ENCODE results near the gene EXTL2.
A peak's percentile ranks its signal among the peaks of the same experiment; 100 is the strongest.
"Not testable (repeated sequence)": the region's sequence is repeated elsewhere in the genome, so short reads cannot be mapped to it uniquely, and the experiment has no call there.

EXTL2 gene

GRCh38 chr1:100896481-100896982, 1.9 kb upstream of the EXTL2 start:
- DNase-seq = peak; percentile 85

- peak; percentile 95 for DNase-seq
These were observed 1.2 kb upstream of the EXTL2 start, which contains the start of gene SLC30A7 for GRCh38 chr1:100895540-100896480. SLC30A7 (plus strand) TSS chr1:100896090; CDS start chr1:100896263, 173 bp downstream.

- DNase-seq = no peak
These were observed 924 bp downstream of the EXTL2 start for GRCh38 chr1:100893718-100894117.

GRCh38 chr1:100892554-100892953, 2.1 kb downstream of the EXTL2 start:
- no peak for DNase-seq

GRCh38 chr1:100891380-100891779, 3.3 kb downstream of the EXTL2 start:
- no peak for DNase-seq

- not testable (repeated sequence) for DNase-seq
These were observed 4.7 kb downstream of the EXTL2 start for GRCh38 chr1:100889869-100890482.

GRCh38 chr1:100889007-100889406, 5.6 kb downstream of the EXTL2 start:
- DNase-seq = not testable (repeated sequence)

GRCh38 chr1:100883963-100884362, 10.7 kb downstream of the EXTL2 start:
- no peak for DNase-seq

GRCh38 chr1:100882698-100883097, 11.9 kb downstream of the EXTL2 start:
- no peak for DNase-seq

GRCh38 chr1:100881687-100882086, 13.0 kb downstream of the EXTL2 start:
- DNase-seq = no peak

- DNase-seq = no peak
These were observed 15.2 kb downstream of the EXTL2 start for GRCh38 chr1:100879422-100879821.

- no peak for DNase-seq
These were observed 18.4 kb downstream of the EXTL2 start for GRCh38 chr1:100876291-100876690.

GRCh38 chr1:100875228-100875627, 19.4 kb downstream of the EXTL2 start:
- no peak for DNase-seq

GRCh38 chr1:100874433-100874832, 20.2 kb downstream of the EXTL2 start:
- no peak for DNase-seq

GRCh38 chr1:100869996-100870395, 24.6 kb downstream of the EXTL2 start:
- DNase-seq = no peak

GRCh38 chr1:100868364-100868995, 26.2 kb downstream of the EXTL2 start:
- DNase-seq = peak; percentile 56

GRCh38 chr1:100866901-100867206, 27.8 kb downstream of the EXTL2 start:
- no peak for DNase-seq

- peak; percentile 37 for DNase-seq
These were observed 28.4 kb downstream of the EXTL2 start for GRCh38 chr1:100866041-100866900.

- no peak for DNase-seq
These were observed 32.1 kb downstream of the EXTL2 start for GRCh38 chr1:100862591-100862990.

GRCh38 chr1:100861379-100861778, 33.3 kb downstream of the EXTL2 start:
- no peak for DNase-seq

- no peak for DNase-seq
These were observed 34.1 kb downstream of the EXTL2 start for GRCh38 chr1:100860397-100860991.

- DNase-seq = not testable (repeated sequence)
These were observed 39.5 kb downstream of the EXTL2 start for GRCh38 chr1:100855116-100855515.
